Lower lobe of right lung (tissue), 2 donors: Measurements from ENCODE around the gene FDCSP. TPM values are rescaled to one million over a fixed set of nuclear protein-coding genes. Genes with fewer than 3 reads are reported as not detected.
"Not testable (repeated sequence)": the region's sequence is repeated elsewhere in the genome, so short reads cannot be mapped to it uniquely, and the experiment has no call there.

Source experiments
- ATAC-seq, 2 donors: fragments of 200-7000 bp; cut with Tn5 transposase; one replicate each; pipeline ENCODE4 v1.9.1; 2020 to 2022; ENCODE audit warnings: mild to moderate bottlenecking in 2 of 2, moderate library complexity in 2 of 2
- DNase-seq: peaks from one replicate; pipeline ENCODE4 v3.0.0-alpha.2; 2020
- H3K27ac ChIP-seq: fragments of 200-600 bp; one replicate; pipeline ENCODE4 v1.8.0; 2022
- H3K27me3 ChIP-seq: fragments of 200-600 bp; one replicate; pipeline ENCODE4 v1.8.0; 2022; ENCODE audit warnings: low read depth
- H3K36me3 ChIP-seq: fragments of 200-600 bp; one replicate; pipeline ENCODE4 v1.8.0; 2022; ENCODE audit warnings: mild to moderate bottlenecking
- H3K4me1 ChIP-seq: fragments of 200-600 bp; one replicate; pipeline ENCODE4 v1.8.0; 2022
- H3K4me3 ChIP-seq: fragments of 200-600 bp; one replicate; pipeline ENCODE4 v1.8.0; 2022; ENCODE audit warnings: mild to moderate bottlenecking
- H3K9me3 ChIP-seq: fragments of 200-600 bp; one replicate; pipeline ENCODE4 v1.8.0; 2022
- CTCF ChIP-seq: fragments of 200-600 bp; IDR thresholded peaks from one replicate; pipeline ENCODE4 v1.8.0; 2022; ENCODE audit warnings: antibody characterized with exemption, mild to moderate bottlenecking
- intact Hi-C: fragments of 100-400 bp; cut with DNase I; formaldehyde crosslinking; loops from one replicate; pipeline ENCODE4 v1.11.0; 2022
- total RNA-seq: library from RNA; stranded (reverse); fragmentation: NEBNext Ultra II Directional; extraction: Animal tissue kit (Norgen Biotek cat#: 25700); gene quantifications from one replicate; pipeline ENCODE4 v1.2.1, GENCODE V29; 2021
- donor health status: DM: no; HTN: yes; CAD: no; lungs with severe emphysema.

The FDCSP gene
- total RNA-seq, 1 donor from 2014 or later, result not detected

GRCh38 chr4:70216550-70216949 is 9.4 kb upstream of the FDCSP start:
- H3K9me3 ChIP-seq, H3K36me3 ChIP-seq, H3K27me3 ChIP-seq, H3K4me1 ChIP-seq, ATAC-seq, H3K4me3 ChIP-seq, intact Hi-C loops, DNase-seq, H3K27ac ChIP-seq: not testable (repeated sequence)

GRCh38 chr4:70221389-70221788 is 4.5 kb upstream of the FDCSP start:
- H3K27me3 ChIP-seq, H3K4me3 ChIP-seq, intact Hi-C loops: not testable (repeated sequence)

GRCh38 chr4:70221818-70222217 is 4.1 kb upstream of the FDCSP start:
- H3K36me3 ChIP-seq, H3K4me3 ChIP-seq, H3K4me1 ChIP-seq, ATAC-seq, intact Hi-C loops, H3K27me3 ChIP-seq, H3K9me3 ChIP-seq, H3K27ac ChIP-seq, DNase-seq: not testable (repeated sequence)

More at GRCh38 chr4:70221389-70221788, 4.5 kb upstream of the FDCSP start:
- H3K9me3 ChIP-seq, ATAC-seq, H3K4me1 ChIP-seq, H3K36me3 ChIP-seq, DNase-seq, H3K27ac ChIP-seq: not testable (repeated sequence)

GRCh38 chr4:70236125-70236524 is 10.2 kb downstream of the FDCSP start:
- no peaks in the 10 kb centered on the region for H3K9me3 ChIP-seq
- no peak for TF ChIP-seq CTCF
- H3K4me1 ChIP-seq, result no peaks in the 10 kb centered on the region
- H3K4me3 ChIP-seq, result no peak overlapping the region
- H3K27ac ChIP-seq, result no peak overlapping the region
- no peaks in the 10 kb centered on the region for H3K27me3 ChIP-seq
- DNase-seq (no peak), ATAC-seq (no peak)
- no peaks in the 10 kb centered on the region for H3K36me3 ChIP-seq
- intact Hi-C loops, result no loop called here

GRCh38 chr4:70239131-70239883 is 13.4 kb downstream of the FDCSP start:
- no peak overlapping the region for H3K27ac ChIP-seq
- no peaks in the 10 kb centered on the region for H3K9me3 ChIP-seq
- no peak for TF ChIP-seq CTCF
- intact Hi-C loops, result no loop called here
- no peaks in the 10 kb centered on the region for H3K27me3 ChIP-seq
- DNase-seq (no peak), ATAC-seq (no peak)
- H3K4me3 ChIP-seq, result no peak overlapping the region
- H3K36me3 ChIP-seq, result no peaks in the 10 kb centered on the region
- H3K4me1 ChIP-seq, result no peaks in the 10 kb centered on the region

GRCh38 chr4:70239884-70240591 is 14.1 kb downstream of the FDCSP start:
- intact Hi-C loops, result no loop called here
- Histone ChIP-seq H3K9me3 (no peaks in the 10 kb centered on the region), H3K4me1 (no peaks in the 10 kb centered on the region), H3K27me3 (no peaks in the 10 kb centered on the region), H3K27ac (no peak overlapping the region), H3K4me3 (no peak overlapping the region), H3K36me3 (no peaks in the 10 kb centered on the region)
- no peak for TF ChIP-seq CTCF
- DNase-seq (no peak), ATAC-seq (no peak)

GRCh38 chr4:70242297-70242696 is 16.4 kb downstream of the FDCSP start, which contains the start of gene CSN3:
CSN3 (plus strand) TSS chr4:70242597; CDS start chr4:70244820, 2,223 bp downstream.
- H3K27me3 ChIP-seq, H3K36me3 ChIP-seq, H3K27ac ChIP-seq, intact Hi-C loops, H3K9me3 ChIP-seq, DNase-seq, H3K4me1 ChIP-seq, H3K4me3 ChIP-seq, ATAC-seq: not testable (repeated sequence)
